GM19239 (cell line): ENCODE results near the gene COX4I1.
"Not testable (repeated sequence)": the region's sequence is repeated elsewhere in the genome, so short reads cannot be mapped to it uniquely, and the experiment has no call there.

Experiments
- DNase-seq: peaks from one replicate; pipeline ENCODE4 v3.0.0; 2011; ENCODE audit warnings: low spot score; ENCODE audit not compliant: insufficient read length
- FAIRE-seq: peaks from 2 replicates; lab custom pipeline; 2011; peaks lifted over from hg19 to GRCh38; lab: Jason Lieb, UNC

Gene COX4I1

DNA sequence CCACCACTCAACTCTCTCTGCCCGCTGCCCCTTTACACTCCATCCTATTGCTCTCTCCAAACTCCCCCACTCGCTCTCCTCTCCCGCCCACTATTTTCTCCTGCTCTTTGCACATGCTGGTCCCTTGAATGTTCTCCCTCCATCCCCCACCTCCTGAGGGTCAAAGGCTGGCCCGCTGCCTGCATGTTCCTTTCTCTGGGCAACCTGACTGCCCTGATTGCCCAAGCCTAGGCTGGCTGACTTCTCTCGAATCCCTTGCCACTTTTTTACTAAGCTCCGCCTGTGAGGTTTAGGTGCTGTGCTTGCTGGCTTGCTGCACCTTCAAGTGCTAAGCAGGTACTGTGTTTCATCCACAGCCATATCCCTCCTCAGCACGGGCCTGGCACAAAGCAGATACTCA lies 2.9 kb upstream of the COX4I1 start:
- DNase-seq: no peak
- FAIRE-seq: no peak

DNA sequence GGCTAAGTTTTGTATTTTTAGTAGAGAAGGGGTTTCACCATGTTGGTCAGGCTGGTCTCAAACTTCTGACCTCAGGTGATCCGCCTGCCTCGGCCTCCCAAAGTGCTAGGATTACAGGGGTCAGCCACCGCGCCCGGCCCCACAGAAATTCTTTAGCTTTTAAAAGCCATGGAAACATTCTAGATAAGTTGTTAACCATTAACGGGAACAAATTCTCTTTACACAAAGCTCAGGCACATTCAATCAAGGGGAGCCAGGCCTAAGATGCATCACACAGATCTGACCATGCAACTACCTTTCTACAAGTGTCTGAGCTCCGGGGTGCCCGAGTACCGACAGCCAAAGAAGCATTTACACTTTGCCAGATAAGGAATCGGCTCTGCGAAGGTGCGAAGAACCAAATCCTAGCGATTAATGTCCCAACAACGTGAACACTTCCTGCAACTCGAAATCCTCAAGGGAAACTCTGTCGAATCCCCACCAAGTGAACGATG lies 1.2 kb upstream of the COX4I1 start:
- FAIRE-seq (no peak), DNase-seq (no peak)

DNA sequence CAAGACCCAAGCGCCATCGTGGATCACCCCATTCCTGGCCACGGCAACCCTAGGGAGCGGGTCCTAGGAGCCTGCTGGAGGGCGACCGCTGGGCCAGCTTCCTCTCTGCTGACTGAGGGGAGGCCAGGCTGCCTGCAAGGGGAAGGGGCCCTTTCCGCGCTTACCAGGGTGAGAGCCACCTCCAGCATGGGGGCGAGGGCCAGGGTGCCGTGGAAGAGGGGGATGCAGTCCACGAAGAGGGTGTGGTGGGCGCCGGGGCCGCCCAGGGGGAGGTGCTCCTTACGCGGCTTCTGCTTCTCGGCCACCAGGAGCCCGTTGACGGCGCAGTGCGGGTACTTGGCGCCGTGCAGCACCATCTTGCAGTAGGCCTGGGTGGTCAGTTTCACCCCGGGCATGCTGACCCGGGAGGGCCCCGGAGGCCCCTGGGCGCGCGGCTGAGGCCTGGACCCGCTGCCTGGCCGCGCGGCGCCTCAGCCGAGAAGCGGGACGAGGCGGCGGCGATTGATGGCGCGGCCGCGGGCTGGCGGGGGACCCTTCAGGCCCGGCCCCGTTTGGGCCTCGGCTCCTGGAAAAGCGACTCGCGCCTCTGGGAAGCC lies 496 bp upstream of the COX4I1 start:
- DNase-seq (peak; percentile 60), FAIRE-seq (no peak)

DNA sequence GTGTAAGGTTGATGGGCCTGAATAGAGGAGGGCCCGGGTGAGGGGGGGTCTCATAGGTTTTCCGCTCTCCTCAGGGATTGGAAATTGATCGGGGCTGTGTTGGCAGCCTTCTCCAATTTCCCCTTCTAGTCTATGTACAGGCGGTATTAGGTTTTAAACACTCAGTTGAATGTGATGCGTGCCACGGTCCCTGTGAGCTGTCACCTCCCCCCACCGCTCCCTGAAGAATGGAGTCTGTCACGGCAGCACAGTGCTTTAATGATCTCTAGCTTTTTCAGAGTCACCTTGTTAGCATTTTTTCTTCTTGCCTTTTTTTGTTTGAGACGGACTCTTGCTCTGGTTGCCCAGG lies 800 bp downstream of the COX4I1 start:
- FAIRE-seq (no peak), DNase-seq (no peak)

DNA sequence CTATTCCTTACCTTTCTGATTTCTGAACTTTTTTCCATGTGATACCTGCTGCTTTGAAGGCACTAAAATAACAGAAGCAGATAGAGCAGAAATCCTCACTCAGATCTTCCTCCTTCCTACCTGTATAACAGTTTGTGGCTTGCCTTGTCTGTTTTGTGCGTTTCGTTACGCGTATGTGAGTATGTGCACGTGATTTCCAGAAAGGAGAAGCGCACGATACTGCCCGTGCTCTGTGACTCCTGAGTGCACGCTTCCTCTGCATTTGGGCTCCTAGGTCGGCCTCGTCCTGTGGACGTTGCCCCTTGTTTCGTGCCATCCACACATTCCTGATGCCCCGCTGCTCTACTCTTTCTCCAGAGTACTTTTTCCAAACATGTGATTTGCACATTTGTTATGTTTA lies 4.1 kb downstream of the COX4I1 start:
- FAIRE-seq (no peak), DNase-seq (no peak)

DNA sequence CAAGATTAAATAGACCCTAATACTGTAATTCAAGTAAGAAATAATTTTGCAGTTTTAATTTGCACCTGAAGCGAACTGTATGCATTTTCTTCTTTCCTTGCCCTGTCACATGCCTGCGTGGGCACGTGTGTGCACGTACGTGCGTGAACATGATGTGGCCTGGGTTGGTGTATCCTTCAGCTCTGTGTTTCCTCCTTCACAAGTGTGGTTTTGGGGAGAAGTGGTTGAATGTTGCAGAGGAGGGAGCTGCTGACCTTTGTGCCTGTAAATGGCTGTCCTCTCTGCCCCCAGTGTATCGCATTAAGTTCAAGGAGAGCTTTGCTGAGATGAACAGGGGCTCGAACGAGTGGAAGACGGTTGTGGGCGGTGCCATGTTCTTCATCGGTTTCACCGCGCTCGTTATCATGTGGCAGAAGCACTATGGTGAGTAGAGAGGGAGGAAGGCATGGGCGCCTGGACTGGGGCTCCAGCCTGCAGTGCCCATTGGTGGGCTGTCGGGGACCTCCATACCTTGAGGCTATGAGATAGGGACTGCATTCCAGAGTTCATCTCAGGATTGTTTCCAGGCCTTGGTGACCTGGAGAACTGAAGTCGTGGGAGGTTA lies 6.0 kb downstream of the COX4I1 start:
- DNase-seq (no peak), FAIRE-seq (no peak)

DNA sequence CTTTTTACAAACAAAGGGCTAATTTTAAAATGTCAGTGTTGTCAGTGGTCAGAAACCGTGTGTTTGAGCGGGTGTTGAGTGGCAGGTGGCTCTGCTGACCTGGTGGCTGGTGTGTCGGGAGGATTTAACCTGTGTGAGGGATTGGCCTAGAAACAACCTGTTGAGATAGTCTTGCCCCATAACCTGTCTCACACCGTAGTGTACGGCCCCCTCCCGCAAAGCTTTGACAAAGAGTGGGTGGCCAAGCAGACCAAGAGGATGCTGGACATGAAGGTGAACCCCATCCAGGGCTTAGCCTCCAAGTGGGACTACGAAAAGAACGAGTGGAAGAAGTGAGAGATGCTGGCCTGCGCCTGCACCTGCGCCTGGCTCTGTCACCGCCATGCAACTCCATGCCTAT lies 7.0 kb downstream of the COX4I1 start:
- DNase-seq (no peak), FAIRE-seq (no peak)

DNA sequence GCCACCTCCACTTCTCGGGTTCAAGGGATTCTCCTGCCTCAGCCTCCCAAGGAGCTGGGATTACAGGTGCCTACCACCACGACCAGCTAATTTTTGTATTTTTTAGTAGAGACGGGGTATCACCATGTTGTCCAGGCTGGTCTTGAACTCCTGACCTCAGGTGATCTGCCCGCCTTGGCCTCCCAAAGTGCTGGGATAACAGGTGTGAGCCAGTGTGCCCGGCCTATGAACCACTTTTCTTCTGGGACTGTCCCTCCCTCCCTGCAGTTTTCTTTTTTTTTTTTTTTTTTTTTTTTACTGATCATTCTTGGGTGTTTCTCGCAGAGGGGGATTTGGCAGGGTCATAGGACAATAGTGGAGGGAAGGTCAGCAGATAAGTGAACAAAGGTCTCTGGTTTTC lies 7.8 kb downstream of the COX4I1 start:
- not testable (repeated sequence) for FAIRE-seq

DNA sequence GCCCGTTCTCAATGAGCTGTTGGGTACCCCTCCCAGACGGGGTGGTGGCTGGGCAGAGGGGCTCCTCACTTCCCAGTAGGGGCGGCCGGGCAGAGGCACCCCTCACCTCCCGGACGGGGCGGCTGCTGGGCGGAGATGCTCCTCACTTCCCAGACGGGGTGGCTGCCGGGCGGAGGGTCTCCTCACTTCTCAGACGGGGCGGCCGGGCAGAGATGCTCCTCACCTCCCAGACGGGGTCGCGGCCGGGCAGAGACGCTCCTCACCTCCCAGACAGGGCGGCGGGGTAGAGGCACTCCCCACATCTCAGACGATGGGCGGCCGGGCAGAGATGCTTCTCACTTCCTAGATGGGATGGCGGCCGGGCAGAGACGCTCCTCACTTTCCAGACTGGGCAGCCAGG lies 8.6 kb downstream of the COX4I1 start:
- FAIRE-seq, DNase-seq: not testable (repeated sequence)

More for the DNA sequence above, 7.8 kb downstream of the COX4I1 start:
- DNase-seq: not testable (repeated sequence)

DNA sequence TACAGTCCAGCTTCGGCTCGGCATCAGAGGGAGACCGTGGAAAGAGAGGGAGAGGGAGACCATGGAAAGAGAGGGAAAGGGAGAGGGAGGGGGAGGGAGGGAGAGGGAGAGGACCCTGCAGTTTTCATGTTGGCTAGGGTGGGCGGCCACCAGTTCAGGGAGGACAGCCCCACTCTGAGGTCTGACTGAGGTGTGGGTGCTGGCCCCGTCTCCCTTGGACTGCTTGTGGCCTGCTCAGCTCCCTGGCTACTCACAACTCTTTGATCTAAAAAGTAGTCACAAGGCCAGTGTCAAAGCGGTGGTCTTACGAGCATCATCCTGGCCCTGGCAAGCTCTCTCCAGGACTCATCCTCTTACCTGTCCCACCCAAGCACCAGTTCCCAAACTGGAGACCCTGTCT lies 9.4 kb downstream of the COX4I1 start:
- no peak for DNase-seq
- no peak for FAIRE-seq

DNA sequence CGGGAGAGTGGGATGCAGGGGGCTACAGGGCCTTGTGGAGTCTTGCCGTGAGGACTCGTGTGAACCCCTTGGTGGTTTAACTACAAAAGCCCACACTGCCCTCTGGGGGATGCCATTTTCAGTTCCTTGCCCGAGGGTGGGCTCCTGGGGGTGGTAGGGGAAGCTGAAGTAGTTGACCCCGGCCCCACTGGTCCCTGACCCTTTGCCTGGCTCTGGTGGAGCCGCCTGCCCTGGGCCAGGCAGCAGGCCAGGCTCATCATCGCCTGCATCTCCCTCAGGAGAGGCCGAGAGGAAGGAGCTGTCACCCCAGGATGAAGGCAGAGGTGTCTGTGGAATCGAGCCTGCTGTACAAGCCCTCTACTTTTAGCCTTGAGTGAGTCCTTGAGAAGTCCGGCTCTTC lies 10.2 kb downstream of the COX4I1 start:
- DNase-seq (no peak), FAIRE-seq (no peak)

DNA sequence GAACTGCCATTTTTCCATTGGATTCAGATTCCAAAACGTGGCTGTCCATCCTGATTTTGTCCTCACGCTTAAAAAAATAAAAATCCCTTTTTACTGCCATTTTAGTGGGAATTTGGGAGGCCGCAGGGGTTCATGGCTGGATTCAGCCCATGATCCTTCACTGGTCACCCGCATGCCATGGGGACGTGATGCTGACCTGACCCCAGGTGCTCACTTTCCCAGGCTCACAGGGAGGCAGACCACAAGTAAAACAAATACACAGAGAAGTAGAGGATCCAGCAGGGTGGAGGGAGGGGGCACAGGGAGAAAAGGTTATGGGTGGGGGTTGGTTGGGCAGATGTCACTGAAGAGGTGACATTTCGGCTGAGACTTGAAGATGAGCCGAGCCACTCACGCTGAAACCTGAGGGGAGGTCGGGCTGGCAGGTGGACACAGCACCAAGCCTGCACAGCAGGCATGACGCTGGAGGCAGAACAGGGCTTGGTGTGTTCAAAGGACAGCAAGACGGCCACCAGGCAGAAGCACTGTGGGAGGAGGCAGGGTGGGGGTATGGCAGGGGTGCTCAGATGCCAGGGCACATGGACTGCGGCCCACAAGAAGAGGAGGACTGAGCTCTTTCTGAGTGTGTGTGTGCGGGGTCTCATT lies 10.7 kb downstream of the COX4I1 start:
- FAIRE-seq (no peak), DNase-seq (no peak)

DNA sequence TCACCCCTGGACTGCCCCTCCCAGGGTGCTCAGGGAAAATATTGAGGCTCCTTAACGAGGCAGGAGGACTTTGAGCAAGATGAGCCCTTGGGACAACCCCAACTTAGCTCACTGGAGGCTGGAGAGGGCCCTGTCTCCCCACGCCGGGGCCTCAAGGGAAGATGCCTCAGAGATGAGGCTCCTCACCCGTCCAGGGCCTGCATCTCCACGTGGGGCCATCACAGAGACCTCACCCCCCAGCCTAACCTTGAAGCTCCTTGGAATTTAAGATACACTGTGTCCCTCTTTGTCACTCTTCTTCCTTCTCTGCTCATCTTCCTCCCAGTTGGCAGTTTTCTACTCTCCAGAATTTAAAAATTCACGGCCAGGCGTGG lies 11.2 kb downstream of the COX4I1 start:
- DNase-seq: no peak
- no peak for FAIRE-seq

DNA sequence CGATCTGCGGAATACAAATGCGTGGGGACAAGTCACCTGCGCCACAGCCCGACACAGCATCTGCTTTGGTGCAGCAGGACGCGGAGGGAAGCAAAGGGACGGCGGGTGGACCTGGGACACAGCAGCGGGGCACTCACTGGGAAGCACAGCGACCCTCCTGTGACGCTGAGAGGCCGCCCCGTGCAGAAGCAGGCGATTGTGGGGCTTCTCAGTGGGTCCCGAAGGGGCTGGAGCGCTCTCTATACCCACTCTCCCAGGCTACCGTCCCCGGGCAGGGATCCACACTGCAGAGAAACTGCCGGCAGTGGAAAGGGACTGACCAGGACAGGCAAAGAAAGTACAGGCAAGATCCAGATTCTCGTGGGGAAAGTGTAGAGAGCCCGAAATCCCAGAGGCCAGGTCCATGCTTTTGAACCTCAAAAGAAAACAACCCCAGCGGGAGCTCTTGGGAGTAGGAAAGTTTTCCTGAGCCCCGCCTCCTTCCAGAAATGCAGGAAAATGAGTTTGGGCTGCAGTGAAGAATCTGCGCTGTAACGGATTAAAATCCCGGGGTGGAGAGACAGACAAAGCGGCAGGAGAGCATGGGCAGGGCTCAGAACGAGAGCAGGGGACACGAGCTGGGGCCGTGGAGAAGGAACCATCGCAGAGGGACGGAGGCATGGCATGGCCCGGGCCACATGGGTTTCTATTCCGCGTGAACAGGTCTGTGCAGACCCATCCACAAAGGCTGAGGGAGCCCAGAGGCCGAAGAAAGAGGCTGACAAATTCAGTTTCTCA lies 12.7 kb downstream of the COX4I1 start:
- no peak for FAIRE-seq
- no peak for DNase-seq

DNA sequence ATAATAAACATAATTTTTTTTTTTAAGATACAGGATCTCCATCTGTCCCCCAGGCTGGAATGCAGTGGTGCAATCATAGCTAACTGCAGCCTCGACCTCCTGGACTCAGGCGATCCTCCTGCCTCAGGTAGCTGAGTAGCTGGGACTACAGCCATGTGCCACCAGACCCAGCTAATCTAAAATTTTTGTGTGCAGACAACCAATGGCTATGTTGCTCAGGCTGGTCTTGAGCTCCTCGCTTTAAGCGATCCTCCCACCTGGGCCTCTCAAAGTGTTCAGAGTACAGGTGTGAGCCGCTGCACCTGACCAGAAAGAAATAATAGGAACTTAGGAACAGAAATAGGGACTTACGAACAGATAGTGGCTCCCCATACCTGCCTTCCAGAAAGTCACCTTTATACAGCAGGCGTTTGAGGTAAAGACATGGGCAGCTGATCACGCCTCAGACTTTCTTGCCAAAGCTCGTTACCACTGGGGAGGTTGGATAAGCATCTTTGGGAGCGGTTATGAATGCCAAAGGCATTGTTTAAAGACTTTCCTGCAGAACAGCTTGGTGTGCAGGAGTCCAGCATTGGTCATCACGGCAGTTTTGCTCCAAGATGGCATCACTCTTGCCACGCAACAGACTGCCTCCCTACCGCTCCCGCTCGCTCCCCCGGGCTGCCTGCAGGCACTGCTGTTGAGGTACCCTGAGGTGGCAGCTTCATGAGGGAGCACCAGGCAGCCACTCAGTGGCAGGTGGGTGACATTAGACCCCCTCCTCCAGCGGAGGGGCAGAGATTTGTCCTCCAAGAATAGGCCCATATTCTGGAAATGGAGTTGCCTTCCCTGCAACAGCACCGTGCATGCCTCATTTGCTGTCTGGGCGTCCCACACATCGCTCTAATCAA lies 13.6 kb downstream of the COX4I1 start:
- DNase-seq: no peak
- FAIRE-seq: no peak

DNA sequence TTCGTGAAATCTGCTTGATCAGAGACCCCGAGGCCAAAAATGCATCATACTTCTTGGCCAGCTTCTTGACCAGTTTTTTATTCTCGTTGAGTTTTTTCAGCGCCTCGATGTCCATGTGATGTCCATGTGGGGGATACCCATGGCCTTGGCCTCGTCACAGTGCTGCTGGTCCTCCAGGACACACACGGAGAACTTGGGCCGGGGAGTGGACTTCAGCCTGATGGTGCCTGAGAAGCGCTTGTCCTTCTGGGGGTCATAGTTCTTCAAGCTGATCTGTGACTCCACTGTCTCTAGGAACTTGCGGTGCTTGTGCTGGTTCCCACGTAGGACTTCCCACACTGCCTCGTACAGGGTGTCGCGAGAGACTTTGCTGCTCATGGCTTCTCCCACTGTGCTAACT lies 16.7 kb downstream of the COX4I1 start:
- FAIRE-seq: no peak
- DNase-seq: no peak

DNA sequence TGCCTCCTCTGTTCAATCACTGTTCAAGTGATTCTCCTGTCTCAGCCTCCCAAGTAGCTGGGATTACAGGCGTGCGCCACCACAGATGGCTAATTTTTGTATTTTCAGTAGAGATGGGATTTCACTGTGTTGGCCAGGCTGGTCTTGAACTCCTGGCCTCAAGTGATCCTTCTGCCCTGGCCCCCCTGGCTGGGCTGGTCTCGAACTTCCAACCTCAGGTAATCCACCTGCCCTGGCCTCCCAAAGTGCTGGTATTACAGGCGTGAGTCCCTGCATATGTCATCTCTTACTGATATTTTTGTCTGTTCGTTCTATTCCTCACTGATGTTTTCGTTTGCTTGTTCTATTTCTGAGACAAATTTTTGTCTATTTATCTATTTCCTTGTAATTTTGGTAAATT lies 17.7 kb downstream of the COX4I1 start:
- DNase-seq, FAIRE-seq: not testable (repeated sequence)

DNA sequence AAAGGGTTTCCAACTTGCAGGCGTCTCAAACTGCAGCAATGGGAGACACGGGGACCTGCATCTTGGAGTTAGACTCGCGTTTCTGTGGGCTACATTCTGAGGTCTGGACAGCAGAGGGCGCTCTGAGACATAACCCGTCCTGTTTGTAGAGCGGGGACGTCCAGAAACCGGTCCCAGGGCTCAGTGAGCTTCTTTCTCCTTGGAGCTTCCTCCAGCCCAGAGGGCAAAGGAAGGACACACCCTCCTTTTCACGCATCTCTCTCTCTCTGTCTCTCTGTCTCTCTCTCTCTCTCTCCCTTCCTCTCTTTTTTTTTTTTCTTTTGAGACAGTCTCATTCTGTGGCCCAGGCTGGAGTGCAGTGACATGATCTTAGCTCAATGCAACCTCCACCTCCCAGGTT lies 19.8 kb downstream of the COX4I1 start:
- peak; percentile 42 for FAIRE-seq
- DNase-seq: peak; percentile 72

DNA sequence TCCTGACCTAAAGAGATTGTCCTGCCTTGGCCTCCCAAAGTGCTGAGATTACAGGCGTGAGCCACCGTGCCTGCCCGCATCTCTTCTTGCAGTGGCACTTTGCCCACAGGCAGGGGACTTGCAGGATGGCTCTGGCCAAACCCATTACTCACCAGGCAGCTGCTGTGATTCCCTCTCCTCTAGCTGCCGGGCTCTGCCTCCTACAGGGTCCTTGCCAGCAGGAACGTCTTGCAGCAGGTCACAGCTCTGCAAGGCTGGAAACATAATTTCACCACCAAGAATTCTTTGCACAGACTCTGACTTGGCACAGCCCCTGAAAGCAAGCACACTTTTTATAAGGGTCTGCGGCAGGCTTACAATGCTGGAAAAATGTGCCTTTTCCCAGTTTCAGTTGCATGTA lies 20.3 kb downstream of the COX4I1 start:
- no peak for FAIRE-seq
- no peak for DNase-seq
